H1 (cell line): ENCODE data around the gene MTR. TPM values are rescaled to one million over a fixed set of nuclear protein-coding genes. Genes with fewer than 3 reads are reported as not detected.

Experiments used
- CTCF ChIA-PET: fragments of 300-600 bp; sonication (Branson Sonifier 250); formaldehyde crosslinking; loops from one replicate; lab custom pipeline; 2021; ENCODE audit not compliant: partially characterized antibody; lab: Charles Lee
- POLR2A ChIA-PET: fragments of 300-600 bp; sonication (Branson Sonifier 250); formaldehyde crosslinking; loops from one replicate; lab custom pipeline; 2021; ENCODE audit warnings: inconsistent platforms; ENCODE audit not compliant: partially characterized antibody; lab: Charles Lee
- DNase-seq, 2 experiments: peaks; one replicate each; pipeline versions ENCODE4 v3.0.0 to v3.0.0-alpha.2; 2010 to 2022; ENCODE audit warnings: low spot score in 2 of 2, low read depth in 1 of 2, mixed read lengths in 1 of 2
- FAIRE-seq: peaks from 2 replicates; lab custom pipeline; 2011; peaks lifted over from hg19 to GRCh38; lab: Jason Lieb, UNC
- H2AFZ ChIP-seq: 2 replicates; pipeline ENCODE4 v1.8.1; 2012; ENCODE audit warnings: low read length, inconsistent platforms
- H2AK5ac ChIP-seq: 2 replicates; pipeline ENCODE4 v1.6.1; 2013; ENCODE audit warnings: low read depth, low read length
- H2BK120ac ChIP-seq: replicated peaks from 2 replicates; pipeline ENCODE3; 2013; ENCODE audit warnings: low read depth, low read length, inconsistent platforms
- H2BK12ac ChIP-seq: 2 replicates; pipeline ENCODE4 v1.6.1; 2013; ENCODE audit warnings: low read depth, low read length
- H2BK15ac ChIP-seq: 2 replicates; pipeline ENCODE4 v1.6.1; 2013; ENCODE audit warnings: low read length
- H2BK20ac ChIP-seq: 2 replicates; pipeline ENCODE4 v1.6.1; 2013; ENCODE audit warnings: low read length
- H2BK5ac ChIP-seq: 2 replicates; pipeline ENCODE4 v1.6.1; 2013; ENCODE audit warnings: low read depth, low read length
- H3K14ac ChIP-seq: 2 replicates; pipeline ENCODE4 v1.6.1; 2013; ENCODE audit warnings: inconsistent platforms; ENCODE audit not compliant: insufficient read length
- H3K18ac ChIP-seq: 2 replicates; pipeline ENCODE4 v1.6.1; 2013; ENCODE audit warnings: low read length; ENCODE audit errors: extremely low read depth
- H3K23ac ChIP-seq: 2 replicates; pipeline ENCODE4 v1.6.1; 2013; ENCODE audit warnings: inconsistent platforms; ENCODE audit not compliant: insufficient read length
- H3K23me2 ChIP-seq: 2 replicates; pipeline ENCODE4 v1.6.1; 2013; ENCODE audit warnings: low read depth, low read length
- H3K27ac ChIP-seq: 2 replicates; pipeline ENCODE4 v1.6.1; 2011; ENCODE audit warnings: low read depth, low read length, inconsistent platforms
- H3K27me3 ChIP-seq, 4 experiments: replicated peaks in 1 of 4; 1 replicate in 1 of 4; 2 replicates in 3 of 4; pipeline versions ENCODE4 v1.6.1 to v1.8.1; 2011 to 2013; ENCODE audit warnings: low read length in 3 of 4, mild to moderate bottlenecking in 3 of 4, inconsistent platforms in 2 of 4, mixed read lengths in 2 of 4, moderate library complexity in 1 of 4; ENCODE audit not compliant: control insufficient read depth in 3 of 4, insufficient read depth in 3 of 4; ENCODE audit errors: extremely low read depth in 1 of 4
- H3K36me3 ChIP-seq, 4 experiments: 2 replicates each; pipeline versions ENCODE4 v1.6.1 to v1.8.1; 2011 to 2013; ENCODE audit warnings: mild to moderate bottlenecking in 4 of 4, low read length in 3 of 4, moderate library complexity in 2 of 4, control low read depth in 1 of 4, inconsistent platforms in 1 of 4; ENCODE audit not compliant: insufficient read depth in 4 of 4, control insufficient read depth in 2 of 4
- H3K4ac ChIP-seq: replicated peaks from 2 replicates; pipeline ENCODE3; 2013; ENCODE audit warnings: low read length, low read depth, mixed read lengths, inconsistent platforms; ENCODE audit not compliant: insufficient read length
- H3K4me1 ChIP-seq, 4 experiments: replicated peaks in 1 of 4; 1 replicate in 1 of 4; 2 replicates in 3 of 4; pipeline versions ENCODE4 v1.6.1 to v1.8.1; 2011 to 2013; ENCODE audit warnings: low read length in 3 of 4, inconsistent platforms in 2 of 4, mixed read lengths in 1 of 4; ENCODE audit not compliant: insufficient read depth in 4 of 4, control insufficient read depth in 3 of 4
- H3K4me2 ChIP-seq, 2 experiments: 2 replicates each; pipeline versions ENCODE4 v1.6.1 to v1.8.1; 2011 to 2013; ENCODE audit warnings: low read depth in 2 of 2, low read length in 2 of 2, control low read depth in 1 of 2, inconsistent platforms in 1 of 2, mild to moderate bottlenecking in 1 of 2; ENCODE audit not compliant: insufficient read depth in 1 of 2
- H3K4me3 ChIP-seq, 4 experiments: fragments of 200-600, 300-600 bp in 1 of 4; sonication (generic), shearing (Covaris generic), sonication (Bioruptor Twin) in 1 of 4; 2 replicates each; pipeline versions ENCODE4 v1.5.1 to v1.8.1; 2011 to 2016; ENCODE audit warnings: low read length in 4 of 4, low read depth in 3 of 4, control low read depth in 2 of 4, inconsistent platforms in 2 of 4, mild to moderate bottlenecking in 2 of 4, mixed read lengths in 1 of 4, moderate library complexity in 1 of 4; ENCODE audit not compliant: insufficient read depth in 2 of 4; ENCODE audit errors: extremely low read depth in 1 of 4
- H3K56ac ChIP-seq: replicated peaks from 2 replicates; pipeline ENCODE3; 2013; ENCODE audit warnings: low read depth, mild to moderate bottlenecking, mixed read lengths, low read length, inconsistent platforms; ENCODE audit not compliant: insufficient read length
- H3K79me1 ChIP-seq: 2 replicates; pipeline ENCODE4 v1.6.1; 2013; ENCODE audit warnings: low read depth, low read length, control low read depth
- H3K79me2 ChIP-seq, 2 experiments: 2 replicates each; pipeline versions ENCODE4 v1.6.1 to v1.8.1; 2012 to 2013; ENCODE audit warnings: low read length in 2 of 2, mild to moderate bottlenecking in 2 of 2, inconsistent platforms in 1 of 2; ENCODE audit not compliant: insufficient read depth in 2 of 2, control insufficient read depth in 1 of 2
- H3K9ac ChIP-seq, 4 experiments: replicated peaks in 1 of 4; 1 replicate in 1 of 4; 2 replicates in 3 of 4; pipeline versions ENCODE4 v1.6.1 to v1.8.1; 2011 to 2013; ENCODE audit warnings: low read depth in 3 of 4, low read length in 3 of 4, control low read depth in 2 of 4, mild to moderate bottlenecking in 2 of 4, moderate library complexity in 2 of 4, inconsistent platforms in 1 of 4; ENCODE audit errors: extremely low read depth in 1 of 4
- H3K9me3 ChIP-seq, 2 experiments: 2 replicates each; pipeline versions ENCODE4 v1.6.1 to v1.8.1; 2012 to 2013; ENCODE audit warnings: mild to moderate bottlenecking in 2 of 2, moderate library complexity in 2 of 2, control low read depth in 1 of 2, inconsistent platforms in 1 of 2, low read depth in 1 of 2, low read length in 1 of 2, mixed read lengths in 1 of 2; ENCODE audit not compliant: insufficient read depth in 2 of 2
- H4K20me1 ChIP-seq, 2 experiments: replicated peaks in 1 of 2; 2 replicates each; pipeline versions ENCODE3 to v1.8.1; 2011 to 2013; ENCODE audit warnings: inconsistent platforms in 2 of 2, low read length in 2 of 2, mild to moderate bottlenecking in 1 of 2; ENCODE audit not compliant: insufficient read depth in 2 of 2, control insufficient read depth in 1 of 2
- H4K5ac ChIP-seq: 2 replicates; pipeline ENCODE4 v1.6.1; 2013; ENCODE audit warnings: low read length, low read depth, mixed read lengths, inconsistent platforms; ENCODE audit not compliant: insufficient read length
- H4K8ac ChIP-seq: 2 replicates; pipeline ENCODE4 v1.8.0; 2013; ENCODE audit warnings: mild to moderate bottlenecking, moderate library complexity, low read length, inconsistent platforms; ENCODE audit not compliant: insufficient read depth; ENCODE audit errors: extremely low read depth
- H4K91ac ChIP-seq: replicated peaks from 2 replicates; pipeline ENCODE3; 2013; ENCODE audit warnings: low read length, mixed read lengths, inconsistent platforms; ENCODE audit not compliant: insufficient read length
- SIX5 ChIP-seq: IDR thresholded peaks from 2 replicates; pipeline ENCODE4 v1.6.1; 2011; ENCODE audit warnings: mild to moderate bottlenecking, low read depth, low read length
- SP1 ChIP-seq: IDR thresholded peaks from 2 replicates; pipeline ENCODE4 v1.6.1; 2011; ENCODE audit warnings: low read depth, low read length
- TAF7 ChIP-seq: optimal IDR thresholded peaks from 2 replicates; pipeline ENCODE3; 2011; ENCODE audit warnings: low read depth, mild to moderate bottlenecking, inconsistent platforms, low read length, moderate library complexity, borderline replicate concordance
- TCF12 ChIP-seq: IDR thresholded peaks from 2 replicates; pipeline ENCODE4 v1.6.1; 2011; ENCODE audit warnings: low read depth, mild to moderate bottlenecking, low read length
- WGBS, 2 experiments: shearing (Covaris generic) in 1 of 2; methylation state at CpG; one replicate each; pipeline versions ENCODE4 v1.1.6 to v1.1.7; 2013 to 2015; ENCODE audit warnings: low lambda C conversion rate in 2 of 2, mixed read lengths in 2 of 2, inconsistent platforms in 1 of 2, low coverage in 1 of 2, missing lambda C conversion rate in 1 of 2; ENCODE audit not compliant: insufficient replicate concordance in 2 of 2, insufficient coverage in 1 of 2, insufficient read length in 1 of 2; ENCODE audit errors: extremely low coverage in 1 of 2, missing lambda C conversion rate in 1 of 2; 5-methylcytosine and 5-hydroxymethylcytosine counted together
- polyA plus RNA-seq, 7 experiments: library from polyadenylated mRNA; depleted of rRNA in 3 of 7; stranded (reverse) in 5 of 7; unstranded in 2 of 7; fragments of >200 nt in 5 of 7; fragments of 200-250 nt in 2 of 7; gene quantifications; 1 replicate in 5 of 7; 2 replicates in 1 of 7; 4 replicates in 1 of 7; pipeline versions ENCODE4 v1.2.1 to v1.2.3, GENCODE V29; 2011 to 2013; ENCODE audit warnings: missing spikeins in 2 of 7, mixed read lengths in 2 of 7
- total RNA-seq: library from RNA; stranded (reverse); fragmentation: NEBNext Ultra II Directional; extraction: Animal tissue kit (Norgen Biotek cat#: 25700); gene quantifications from 2 replicates; pipeline ENCODE4 v1.2.1, GENCODE V29; 2021
- TF ChIP-seq, protein P1 (sequence below): IDR thresholded peaks from 2 replicates; pipeline ENCODE4 v1.6.1; 2012; ENCODE audit warnings: inconsistent platforms

Gene MTR
- total and polyA plus RNA-seq, 2 of the 8 experiments (the other 6 are each of a cell fraction or from before 2014, with no cell fraction given): 4.8 to 27.4 TPM

DNA sequence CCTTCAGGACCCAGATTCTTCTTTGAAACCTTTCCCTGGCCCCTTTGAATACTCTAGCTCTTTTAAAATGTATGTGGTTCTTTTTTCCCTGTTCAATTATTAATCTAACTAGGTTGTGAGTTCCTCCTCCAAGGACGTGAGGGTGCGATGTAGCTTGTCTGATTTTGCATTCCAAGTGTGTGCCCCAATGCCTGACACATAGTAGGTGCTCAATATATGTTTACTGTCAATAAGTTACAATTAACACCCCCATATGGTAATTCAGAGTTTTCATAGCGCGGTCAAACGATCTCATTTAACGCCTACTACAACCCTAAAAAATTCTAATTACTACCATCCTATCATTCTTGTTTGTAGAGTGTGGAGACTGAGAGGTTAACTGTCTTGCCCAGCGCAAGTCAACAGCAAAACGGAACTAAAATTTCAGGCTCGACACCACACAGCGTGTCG is 482 bp upstream of the MTR start:
- Histone ChIP-seq H3K9me3 (no peaks in the 10 kb centered on the region), H3K36me3 (no peaks in the 10 kb centered on the region), H3K27ac (no peak overlapping the region), H3K9ac (peak overlapping the region in 2 of 4 experiments; percentile 5 to 10; a peak in 1 of 7 replicates), H2BK15ac (no peak overlapping the region), H3K18ac (peak overlapping the region; percentile 36; the same call in 1 of the 2 replicates), H3K4me3 (peak overlapping the region; percentile 81 to 92 (median 85)), H2BK5ac (no peak overlapping the region), H3K4me1 (no peaks in the 10 kb centered on the region; a peak in 1 of 7 replicates), H2AK5ac (no peak overlapping the region), H2BK12ac (no peak overlapping the region), H3K79me1 (no peaks in the 10 kb centered on the region), H2AFZ (peak overlapping the region; percentile 79), H2BK120ac (no peak overlapping the region), H4K5ac (peak overlapping the region; percentile 24), H4K91ac (no peak overlapping the region), H3K4me2 (peak overlapping the region; percentile 73 to 84), H2BK20ac (no peak overlapping the region), H3K23ac (no peak overlapping the region), H4K20me1 (no peaks in the 10 kb centered on the region), H4K8ac (no peak overlapping the region), H3K27me3 (0 out of 7 replicates have a peak, but pooled peaks cover 0 to 2% (median 0%) of the 10 kb centered on the region in 4 experiments), H3K14ac (no peak overlapping the region), H3K56ac (no peak overlapping the region), H3K79me2 (peaks cover 0 to 16% of the 10 kb centered on the region in 2 experiments; a peak in 2 of 4 replicates), H3K4ac (no peak overlapping the region), H3K23me2 (peaks cover 14% of the 10 kb centered on the region)
- FAIRE-seq (no peak), DNase-seq (no peak)
- ChIA-PET POLR2A (interaction anchor here (0.6 to 2.0 kb wide), 9 partner anchors 8 to 487 kb away, joined by 3 to 12 read pairs (median 4); partner anchors contain the start of gene HEATR1), CTCF (interaction anchor here (0.5 to 1.6 kb wide), 5 partner anchors 26 to 1380 kb away, joined by 3 to 6 read pairs (median 3); no protein-coding TSS in a partner anchor)
- WGBS, 2 experiments: 22% methylated on average over 11 of the region's 11 CpGs; no CpG with 5 or more reads in 1 of the 2 experiments
- TF ChIP-seq, protein P1, sequence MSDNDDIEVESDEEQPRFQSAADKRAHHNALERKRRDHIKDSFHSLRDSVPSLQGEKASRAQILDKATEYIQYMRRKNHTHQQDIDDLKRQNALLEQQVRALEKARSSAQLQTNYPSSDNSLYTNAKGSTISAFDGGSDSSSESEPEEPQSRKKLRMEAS: no peak
- TF ChIP-seq SP1 (no peak), TCF12 (no peak), TAF7 (peak; percentile 4), SIX5 (no peak)
